Transverse colon (tissue), 4 donors: ENCODE data around the gene WFDC9.
"Not testable (repeated sequence)": the region's sequence is repeated elsewhere in the genome, so short reads cannot be mapped to it uniquely, and the experiment has no call there.

ENCODE experiments used
- CTCF ChIP-seq, 5 experiments: fragments of 200-600 bp in 3 of 5; fragments of 450-650 bp in 2 of 5; sonication (generic) in 3 of 5; IDR thresholded peaks; 1 replicate in 2 of 5; 2 replicates in 3 of 5; pipeline ENCODE4 v1.5.1; 2016 to 2017; ENCODE audit warnings: antibody characterized with exemption in 5 of 5, inconsistent platforms in 3 of 5, mild to moderate bottlenecking in 2 of 5, moderate library complexity in 1 of 5
- EP300 ChIP-seq: sonication (generic); formaldehyde crosslinking; IDR thresholded peaks from one replicate; pipeline ENCODE4 v1.6.1; 2017; ENCODE audit warnings: antibody characterized with exemption, low read depth
- POLR2A ChIP-seq: fragments of 450-650 bp; IDR thresholded peaks from one replicate; pipeline ENCODE4 v1.6.1; 2016; ENCODE audit warnings: antibody characterized with exemption, mild to moderate bottlenecking, moderate library complexity
- POLR2AphosphoS5 ChIP-seq, 3 donors: sonication (generic); formaldehyde crosslinking; IDR thresholded peaks; one replicate each; pipeline ENCODE4 v1.6.1; 2016; ENCODE audit warnings: antibody characterized with exemption in 3 of 3

GRCh38 chr20:45657038-45657437 lies 26.0 kb upstream of the WFDC9 start:
- TF ChIP-seq CTCF (IDR thresholded peaks at IDR 0.05); EP300; POLR2A; POLR2AphosphoS5 (IDR thresholded peaks at IDR 0.05): not testable (repeated sequence)
